Sigmoid colon (tissue), 4 donors: ENCODE results near the gene HMCN1.

ENCODE experiments used
- CTCF ChIP-seq, 4 experiments: fragments of 450-650 bp in 3 of 4; fragments of 200-600 bp in 1 of 4; IDR thresholded peaks; one replicate each; pipeline ENCODE4 v1.5.1; 2016 to 2019; ENCODE audit warnings: antibody characterized with exemption in 4 of 4, mild to moderate bottlenecking in 3 of 4, moderate library complexity in 2 of 4
- EP300 ChIP-seq, 4 donors: sonication (generic); formaldehyde crosslinking; IDR thresholded peaks; one replicate each; pipeline ENCODE4 v1.6.1; 2017; ENCODE audit warnings: antibody characterized with exemption in 4 of 4
- POLR2AphosphoS5 ChIP-seq, 4 donors: sonication (generic); formaldehyde crosslinking; IDR thresholded peaks; one replicate each; pipeline ENCODE4 v1.6.1; 2017; ENCODE audit warnings: antibody characterized with exemption in 4 of 4

GRCh38 chr1:185973645-185974044 is 239.5 kb downstream of the HMCN1 start:
- TF ChIP-seq CTCF (IDR thresholded peaks at IDR 0.05) (no peak), EP300 (IDR thresholded peaks at IDR 0.05) (no peak), POLR2AphosphoS5 (IDR thresholded peaks at IDR 0.05) (no peak)
